Heart left ventricle (tissue), 13 donors: ENCODE data around the gene CIB4.
"Not testable (repeated sequence)": the region's sequence is repeated elsewhere in the genome, so short reads cannot be mapped to it uniquely, and the experiment has no call there.

Source experiments
- CTCF ChIP-seq, 12 donors: fragments of 200-600 bp; sonication (generic) in 4 of 12; IDR thresholded peaks; one replicate each; pipeline versions ENCODE4 v1.5.0 to v1.8.0; 2018 to 2022; ENCODE audit warnings: antibody characterized with exemption in 12 of 12, mild to moderate bottlenecking in 5 of 12
- POLR2A ChIP-seq, 2 donors: fragments of 450-650 bp; IDR thresholded peaks; one replicate each; pipeline ENCODE4 v1.6.1; 2017; ENCODE audit warnings: antibody characterized with exemption in 2 of 2, mild to moderate bottlenecking in 2 of 2, moderate library complexity in 2 of 2
- donor health status: ischemic (EF 13 %, LVEDD 7.1; RV severe dilation, severe dysfunction).
- donor health status: DM: no; HTN: yes; CAD: no.
- donor health status: DM: no; HTN: no; CAD: no.
- donor health status: ischemic (EF 25% LVEDD 6.9; RV normal size, moderate dysfunction).
- donor health status: ischemic (EF 25% LVEDD 5.7; RV mildly dilated, moderate dysfunction).
- donor health status: ischemic (EF 35%, LVEDD 5.7; RV mildly dilated, moderate dysfunction).
- donor health status: nonischemic (EF 11% LVEDD 7.7; RV severe dilation, severe dysfunction).
- donor health status: DM: yes; HTN: yes; CAD: no.
- donor health status: PGD.
- donor health status: ischemic (EF 29% LVEDD 5.4; RV normal size, mild dysfunction).
- donor health status: nonischemic (EF 23%, LVEDD 6.1; RV moderate dilation, normal function).

- TF ChIP-seq CTCF, POLR2A (IDR thresholded peaks at IDR 0.05): not testable (repeated sequence)
These were observed 24.1 kb upstream of the CIB4 start for GRCh38 chr2:26665296-26665695.
